UCSD-AML1 (cell line): ENCODE results near the gene KAT7.
A peak's percentile ranks its signal among the peaks of the same experiment; 100 is the strongest.
"Not testable (repeated sequence)": the region's sequence is repeated elsewhere in the genome, so short reads cannot be mapped to it uniquely, and the experiment has no call there.

Experiments used
- DNase-seq: peaks from one replicate; lab custom pipeline; 2025; ENCODE audit not compliant: unreplicated experiment; lab: John Stamatoyannopoulos, UW

KAT7 gene

GRCh38 chr17:49788478-49789242, at the start of gene KAT7:
Gene KAT7 (plus strand): TSS chr17:49788681. CDS start chr17:49788835, 154 bp downstream.
- DNase-seq: peak; percentile 98

GRCh38 chr17:49739641-49740271, 48.7 kb upstream of the KAT7 start:
- peak; percentile 64 for DNase-seq

GRCh38 chr17:49741009-49741691, 47.3 kb upstream of the KAT7 start:
- no peak for DNase-seq

DNA sequence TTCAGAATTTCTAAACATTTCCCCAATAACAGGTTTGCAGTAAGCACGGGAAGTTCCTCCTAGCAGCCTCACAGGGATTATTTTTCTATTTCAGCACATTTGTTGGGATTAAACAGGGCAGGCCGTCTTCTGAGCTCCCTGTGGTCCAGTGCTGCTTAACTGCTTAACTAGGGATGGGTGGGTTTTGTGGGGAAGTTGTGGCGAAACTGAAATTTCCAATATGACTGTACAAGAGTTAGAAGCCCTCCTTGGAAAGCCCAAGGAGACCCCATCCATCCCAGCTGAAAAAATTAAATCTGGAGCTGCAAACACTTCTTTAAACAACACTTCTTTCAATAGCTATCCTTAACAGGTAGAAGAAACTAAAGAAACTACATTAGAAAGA, 46.8 kb upstream of the KAT7 start:
- DNase-seq: no peak

DNA sequence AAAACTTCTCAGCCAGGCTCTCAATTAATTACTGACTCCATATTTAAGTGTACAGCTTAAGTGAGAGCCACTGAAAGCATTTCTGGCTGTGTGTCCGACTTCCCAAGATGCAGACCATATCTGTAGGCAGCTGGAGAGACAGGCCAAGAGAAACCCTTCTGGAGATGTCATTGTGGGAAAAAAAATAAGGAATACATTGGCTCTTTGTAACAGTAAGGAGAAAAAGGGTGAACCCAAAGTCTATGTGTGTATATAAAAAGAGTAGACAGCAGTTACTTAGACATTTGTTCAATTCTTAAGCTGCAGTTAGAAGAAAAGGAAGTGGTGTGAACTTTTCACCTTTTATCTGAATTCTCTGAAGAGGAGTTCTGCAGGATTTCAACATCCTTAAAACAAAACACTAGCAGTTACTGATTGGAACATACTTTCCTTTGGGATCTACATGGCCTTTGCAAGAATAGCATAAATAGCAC, 46.3 kb upstream of the KAT7 start:
- no peak for DNase-seq

- DNase-seq: no peak
Measured at GRCh38 chr17:49745175-49746139, 43.0 kb upstream of the KAT7 start.

DNA sequence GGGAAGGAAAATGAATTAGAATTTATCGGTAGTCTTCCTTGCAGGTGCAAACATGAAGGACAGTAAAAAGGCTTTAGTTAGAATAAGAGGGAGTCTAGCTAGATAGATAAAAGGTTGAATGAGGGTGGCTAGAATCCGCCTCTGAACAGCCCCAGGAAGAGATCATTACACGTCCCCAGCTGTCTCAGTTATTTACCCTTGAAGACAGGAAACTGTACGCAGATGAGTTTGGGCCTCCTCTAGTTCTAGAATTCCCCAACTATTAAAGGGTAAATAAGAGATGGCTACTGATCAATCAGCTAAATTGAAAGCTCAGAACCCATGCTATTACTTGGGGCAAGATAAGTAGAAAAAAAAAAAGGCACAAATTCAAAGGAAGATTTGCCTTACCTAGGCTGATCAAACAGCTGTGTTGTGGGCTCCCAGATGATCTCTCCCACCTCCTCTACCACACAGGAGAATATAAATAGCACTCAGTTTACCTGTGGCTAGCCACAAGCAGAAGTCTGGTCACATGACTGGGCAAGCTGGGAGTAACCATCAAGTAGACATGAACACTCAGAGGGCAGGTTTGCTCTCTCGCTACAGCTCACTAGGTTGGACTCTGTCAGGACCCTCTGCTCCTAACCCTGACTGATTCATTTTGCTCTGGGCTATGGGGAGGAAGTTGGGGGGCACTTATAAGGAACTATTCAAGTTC, 41.5 kb upstream of the KAT7 start:
- DNase-seq: no peak

GRCh38 chr17:49747632-49748031, 40.8 kb upstream of the KAT7 start:
- DNase-seq: no peak

GRCh38 chr17:49748223-49748622, 40.3 kb upstream of the KAT7 start:
- no peak for DNase-seq

DNA sequence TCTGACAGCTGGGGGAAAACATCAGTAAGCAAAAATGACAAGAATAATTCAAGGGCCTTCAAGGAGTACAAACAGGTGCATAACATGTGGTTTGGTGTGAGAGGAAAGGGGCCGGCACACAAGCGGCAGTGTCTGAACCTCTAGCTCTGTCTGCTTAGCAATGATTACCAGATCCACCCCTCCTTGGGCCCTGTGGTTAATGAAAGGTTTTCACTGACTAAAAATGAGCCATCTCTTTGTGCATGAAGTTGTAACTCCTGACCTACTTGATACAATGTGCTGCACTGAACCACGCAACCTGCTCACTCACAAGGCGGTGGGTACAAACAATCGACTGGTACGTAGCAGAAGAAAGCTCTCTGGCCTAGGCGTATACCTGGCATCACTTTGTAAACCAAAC, 39.7 kb upstream of the KAT7 start:
- no peak for DNase-seq

- no peak for DNase-seq
Measured at GRCh38 chr17:49749730-49750129, 38.8 kb upstream of the KAT7 start.

GRCh38 chr17:49752508-49752907, 36.0 kb upstream of the KAT7 start:
- DNase-seq: no peak

- DNase-seq: no peak
Measured at GRCh38 chr17:49753959-49754391, 34.5 kb upstream of the KAT7 start.

DNA sequence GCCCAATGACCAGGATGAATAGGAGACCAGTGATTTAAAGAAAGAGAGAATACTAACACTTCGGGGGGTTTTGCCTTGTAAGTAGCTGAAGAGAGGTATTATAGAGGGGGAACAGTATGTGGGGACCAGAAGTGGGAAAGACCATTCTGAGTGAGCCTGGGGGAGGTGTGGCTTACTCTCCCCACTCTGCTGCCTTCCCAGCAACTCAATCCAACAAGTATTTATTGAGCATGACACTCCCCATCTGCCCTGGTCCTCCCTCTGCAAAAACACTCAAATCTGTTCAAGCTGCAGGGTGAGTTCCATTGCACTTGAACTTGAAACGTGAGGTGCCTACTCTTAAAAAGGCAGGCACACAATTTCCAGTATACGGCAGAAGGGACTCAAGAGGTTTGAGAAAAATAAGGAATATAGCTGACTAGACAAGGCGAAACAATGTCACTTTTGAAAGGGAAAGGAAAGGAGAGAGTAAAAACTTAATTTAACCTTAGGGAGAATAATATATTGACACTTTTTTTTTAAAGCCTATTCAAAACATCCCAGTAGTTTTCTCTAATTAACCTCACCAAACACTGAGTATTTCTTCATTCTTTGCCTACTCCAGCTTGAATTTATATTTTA, 32.7 kb upstream of the KAT7 start:
- DNase-seq: no peak

DNA sequence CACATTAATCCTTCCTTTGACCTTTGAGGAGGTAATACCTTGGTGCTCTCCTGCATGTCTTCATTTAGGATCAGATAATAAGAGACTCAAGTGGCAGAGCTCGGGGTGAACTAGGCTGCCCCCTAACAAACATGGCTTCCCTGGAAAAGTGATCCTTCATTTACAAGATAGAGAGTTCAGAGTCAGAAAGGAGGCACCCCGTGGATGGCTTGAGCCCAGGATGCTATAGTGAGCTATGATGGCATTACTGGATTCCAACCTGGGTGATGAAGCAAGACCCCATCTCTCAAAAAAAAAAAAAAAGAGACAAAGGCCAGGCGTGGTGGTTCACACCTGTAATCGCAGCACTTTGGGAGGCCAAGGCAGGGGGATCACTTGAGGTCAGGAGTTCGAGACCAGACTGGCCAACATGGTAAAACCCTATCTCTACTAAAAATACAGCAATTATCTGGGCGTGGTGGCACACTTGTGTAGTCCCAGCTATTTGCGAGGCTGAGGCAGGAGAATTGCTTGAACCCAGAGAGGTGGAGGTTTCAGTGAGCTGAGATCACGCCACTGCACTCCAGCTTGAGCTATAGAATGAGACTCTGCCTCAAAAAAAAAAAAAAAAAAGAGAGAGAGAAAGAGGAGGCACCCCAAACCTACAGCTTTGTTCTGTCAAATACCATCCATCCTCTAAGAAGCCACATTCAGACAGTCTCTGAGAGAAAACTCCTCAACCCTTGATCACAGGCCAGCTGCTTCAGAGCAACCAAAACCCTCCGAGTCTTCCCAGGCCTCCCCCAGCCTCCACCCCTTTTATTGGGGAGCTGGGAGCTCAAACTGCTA, 31.9 kb upstream of the KAT7 start:
- DNase-seq: no peak

DNA sequence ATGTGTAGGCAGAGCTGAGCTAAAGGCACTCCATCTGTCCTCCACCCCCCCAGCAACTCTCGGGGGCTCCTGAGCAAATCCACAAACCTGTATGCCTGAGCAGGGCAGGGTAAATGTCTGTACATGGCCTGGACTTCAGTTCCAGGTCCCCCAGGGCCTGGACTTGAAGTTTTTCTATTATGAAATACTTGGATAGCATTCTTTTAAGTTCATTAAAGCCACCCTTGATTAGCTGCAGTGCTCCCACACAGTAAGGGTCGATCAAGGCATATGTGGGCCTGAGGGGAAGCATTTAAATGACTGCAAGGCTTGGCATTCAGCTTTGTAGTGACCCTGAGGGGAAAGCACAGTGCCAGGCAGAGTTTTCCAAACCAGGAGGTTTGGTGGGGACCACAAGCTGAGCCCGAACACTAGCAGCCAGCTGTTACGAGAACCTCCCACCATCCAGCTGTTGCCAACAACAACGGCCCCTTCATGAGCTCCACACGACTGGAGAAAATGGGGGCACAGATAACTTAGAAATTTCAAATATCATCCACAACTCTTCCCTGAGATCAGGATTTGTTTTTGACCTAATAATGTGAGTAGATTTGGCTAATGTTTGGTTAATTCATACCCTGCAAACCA, 31.2 kb upstream of the KAT7 start:
- no peak for DNase-seq

DNA sequence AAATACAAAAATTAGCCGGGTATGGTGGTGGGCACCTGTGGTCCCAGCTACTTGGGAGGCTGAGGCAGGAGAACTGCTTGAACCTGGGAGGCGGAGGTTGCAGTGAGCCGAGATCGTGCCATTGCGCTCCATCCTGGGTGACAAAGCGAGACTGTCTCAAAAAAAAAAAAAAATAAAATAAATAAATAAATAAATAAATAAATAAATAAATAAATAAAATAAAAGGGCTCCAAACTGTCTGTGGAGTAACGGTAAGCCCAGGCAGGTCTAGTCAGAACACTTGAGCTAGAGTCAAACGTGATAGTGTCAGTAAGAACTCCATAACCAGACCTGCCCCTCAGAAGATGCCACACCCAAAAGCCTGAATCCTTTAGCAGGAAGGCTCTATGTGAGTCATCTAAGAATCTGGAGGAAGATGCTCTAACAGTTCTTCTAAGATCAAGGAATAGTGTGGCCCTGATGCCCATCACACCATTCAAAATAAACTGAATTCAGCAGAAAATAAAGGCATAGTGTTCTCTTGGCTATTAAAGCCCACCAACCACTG, 29.9 kb upstream of the KAT7 start:
- DNase-seq: not testable (repeated sequence)

- DNase-seq: no peak
Measured at GRCh38 chr17:49759203-49759602, 29.3 kb upstream of the KAT7 start.
